ENCODE data around the gene SYVN1. TPM values are rescaled to one million over a fixed set of nuclear protein-coding genes. Genes with fewer than 3 reads are reported as not detected.

The SYVN1 gene
- total RNA-seq = 34.5 and 36.0 TPM in 2 replicates
- polyA plus RNA-seq = 39.1 and 45.1 TPM in 2 replicates
- polyA plus RNA-seq (2011; cell fraction: cytosol; rRNA removed) = 21.1 and 23.8 TPM in 2 replicates
- polyA plus RNA-seq (2011; cell fraction: nucleus; rRNA removed) = 66.5 and 85.9 TPM in 2 replicates
- polyA plus RNA-seq (2012) = 23.8 and 26.9 TPM in 2 replicates
- 119 and 128 TPM in 2 replicates for polyA minus RNA-seq
- polyA minus RNA-seq (2011; cell fraction: cytosol; rRNA and poly(A)+ RNA removed) = 19.5 TPM
- 29.6 and 50.5 TPM in 2 replicates for polyA minus RNA-seq (2011; cell fraction: nucleus; rRNA and poly(A)+ RNA removed)
- percentile 60 among the genes with signal in this experiment for Bru-seq, nascent RNA
- percentile 84 among the genes with signal in this experiment for BruChase-seq, experiment 1, labeled RNA remaining after a 6-hour chase
- percentile 76 among the genes with signal in this experiment for BruChase-seq, experiment 2, labeled RNA remaining after a 2-hour chase
- long read RNA-seq, partial matches to known transcripts = 12 of 19 reads
- long read RNA-seq, other reads (novel, unspliced or antisense) = 1 of 19 reads

- Histone ChIP-seq H3K9me3 (replicated peaks; ENCODE audit: control insufficient read depth, insufficient read depth, low read length) (no peaks in the 10 kb centered on the region), H3K36me3 (ENCODE audit: control insufficient read depth in 2 of 2, extremely low read depth in 1 of 2, insufficient read depth in 2 of 2, low read length in 2 of 2) (peaks cover 0 to 27% of the 10 kb centered on the region in 2 experiments), H3K9ac (replicated peaks; ENCODE audit: extremely low read depth, insufficient read depth, low read length) (peak within 1 kb of the TSS; percentile 92), H3K79me2 (ENCODE audit: control insufficient read depth, insufficient read depth, low read length) (peaks cover 14% of the 10 kb centered on the region), H3K4me1 (ENCODE audit: control insufficient read depth, extremely low read depth, insufficient read depth, low read length) (peaks cover 12% of the 10 kb centered on the region), H4K20me1 (replicated peaks; ENCODE audit: control insufficient read depth, extremely low read depth, insufficient read depth, low read length) (no peaks in the 10 kb centered on the region), H3K27me3 (ENCODE audit: control insufficient read depth in 2 of 2, insufficient read depth in 2 of 2, low read length in 2 of 2) (no peaks in the 10 kb centered on the region), H3K4me2 (ENCODE audit: insufficient read depth, low read length) (peak within 1 kb of the TSS; percentile 62), H3K27ac (ENCODE audit: insufficient read depth, low read depth, low read length) (peak within 1 kb of the TSS; percentile 89), H3K9me1 (replicated peaks; ENCODE audit: control insufficient read depth, extremely low read depth, insufficient read depth, low read length) (no peaks in the 10 kb centered on the region), H2AFZ (ENCODE audit: low read depth, low read length) (peak within 1 kb of the TSS; percentile 80), H3K4me3 (replicated peaks in 1 of 3; ENCODE audit: insufficient read depth in 1 of 3, low read depth in 1 of 3, low read length in 3 of 3) (peak within 1 kb of the TSS; percentile 51 to 62 (median 52))
- FAIRE-seq = no peak
- BruUV-seq (replicated peaks) = no TSS peak
- peak; percentile 68 for TF ChIP-seq MYC (IDR thresholded peaks at IDR 0.05; ENCODE audit: low read depth, low read length)
- TF ChIP-seq GATA2 (IDR thresholded peaks at IDR 0.05; ENCODE audit: insufficient read depth, insufficient read length, low read depth, low read length) = no peak
- peak; percentile 87 for TF ChIP-seq POLR2A (IDR thresholded peaks at IDR 0.05; ENCODE audit: low read depth, low read length)
- TF ChIP-seq POLR2AphosphoS5 (IDR thresholded peaks at IDR 0.05; ENCODE audit: insufficient read depth, low read depth, low read length) = peak; percentile 92
- intact Hi-C loops (cut with micrococcal nuclease) (loop anchor here (1.0 kb wide), 2 partner anchors 35 to 47 kb away; partner anchors contain the start of gene CAPN1), dilution Hi-C loops (cut with MboI; ENCODE audit: extremely low pct_ligation_motif_present, low sequenced_read_pairs) (no loop called here)
- ChIA-PET POLR2A (interaction anchor here (0.8 to 1.4 kb wide), 4 partner anchors 8 to 47 kb away, joined by 3 to 7 read pairs (median 4); partner anchors contain the start of genes CAPN1, FAU, MRPL49 and ZNHIT2), CTCF (interaction anchor here (0.6 to 4.0 kb wide), 12 partner anchors 11 to 1300 kb away, joined by 3 to 27 read pairs (median 4); partner anchors contain the start of genes CAPN1, FAU, MRPL49 and TM7SF2)
- peak; percentile 87 for DNase-seq (ENCODE audit: low read depth, low spot score)
These were observed at the start of gene SYVN1 for GRCh38 chr11:65134240-65134951. Gene SYVN1 (minus strand): TSS chr11:65134519. CDS start chr11:65133601, 918 bp downstream.

All from endothelial cell of umbilical vein (primary cell).